Measurements from ENCODE around the gene ST3GAL3.
A peak's percentile ranks its signal among the peaks of the same experiment; 100 is the strongest.
"Not testable (repeated sequence)": the region's sequence is repeated elsewhere in the genome, so short reads cannot be mapped to it uniquely, and the experiment has no call there.

Gene ST3GAL3

GRCh38 chr1:43757343-43758053 lies 50.2 kb downstream of the ST3GAL3 start:
- no peak for DNase-seq (ENCODE audit: low read depth)

DNA sequence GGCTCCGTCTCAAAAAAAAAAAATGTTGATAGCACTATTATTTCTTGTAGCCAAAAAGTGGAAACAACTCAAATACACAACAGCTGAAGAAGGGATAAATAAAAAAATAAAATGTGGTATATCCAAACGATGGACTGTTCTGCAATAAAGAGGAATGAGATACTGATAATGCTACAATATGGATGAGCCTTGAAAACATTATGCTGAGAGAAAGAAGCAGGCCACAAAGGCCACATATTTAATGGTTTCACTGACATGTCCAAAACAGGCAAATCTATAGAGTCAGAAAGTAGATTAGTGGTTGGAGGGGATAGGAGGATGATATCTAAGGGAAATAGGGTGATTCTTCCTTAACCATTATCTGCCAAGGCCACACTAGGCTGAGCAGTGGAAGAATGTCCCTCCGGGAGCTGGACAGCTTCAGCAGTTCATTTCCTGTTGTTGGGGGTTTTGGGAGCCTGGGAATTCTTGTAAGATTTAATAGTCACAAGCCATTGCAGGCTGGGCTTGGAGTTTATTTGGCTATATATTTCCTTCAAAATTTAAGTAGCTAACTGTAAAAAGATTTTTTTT lies 53.5 kb downstream of the ST3GAL3 start:
- DNase-seq (ENCODE audit: low read depth): no peak

DNA sequence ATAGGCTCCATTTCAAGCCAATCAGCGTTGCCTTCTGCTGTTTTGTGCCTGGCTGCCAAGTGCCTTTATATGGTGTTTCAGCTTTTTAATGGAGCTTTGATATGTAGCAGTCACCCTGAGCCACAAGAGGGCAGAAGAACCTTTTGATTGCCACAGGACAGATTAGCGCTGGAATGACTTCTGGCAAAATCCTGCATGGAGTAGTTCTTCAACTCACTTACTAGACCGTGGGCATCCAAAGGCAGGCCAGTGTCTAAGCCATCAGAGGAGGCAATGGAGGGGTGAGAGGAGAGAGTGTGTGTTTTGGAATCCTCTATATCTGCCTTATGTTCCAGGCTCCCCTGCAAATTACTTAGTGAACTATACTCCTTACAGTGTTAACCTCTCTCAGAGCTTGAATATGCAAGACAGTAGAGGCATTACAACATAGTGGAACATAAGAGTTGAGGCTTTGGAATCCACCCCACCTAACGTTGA lies 56.2 kb downstream of the ST3GAL3 start:
- DNase-seq (ENCODE audit: low read depth): peak; percentile 32

DNA sequence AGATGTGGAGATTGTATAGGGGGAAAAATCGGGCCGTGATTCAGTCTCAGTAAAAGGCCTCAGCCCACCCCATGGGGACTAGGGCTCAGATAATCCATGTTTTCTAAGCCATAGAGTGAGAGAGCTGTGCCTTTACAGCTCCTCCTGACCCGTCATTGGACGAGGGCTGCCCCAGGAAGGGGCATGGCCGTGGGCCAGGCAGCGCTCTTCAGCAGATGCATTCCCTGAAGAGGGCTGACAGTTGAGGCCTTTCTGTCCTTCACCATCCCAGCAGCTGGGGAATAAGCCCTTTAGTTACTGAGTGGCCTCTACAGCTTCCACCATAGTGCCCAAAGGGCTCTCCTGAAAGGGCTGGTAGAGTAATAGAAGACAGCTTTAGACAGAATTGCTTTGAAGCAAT lies 57.2 kb downstream of the ST3GAL3 start:
- DNase-seq (ENCODE audit: low read depth): no peak

GRCh38 chr1:43766086-43766784 lies 58.9 kb downstream of the ST3GAL3 start:
- DNase-seq (ENCODE audit: low read depth): no peak

GRCh38 chr1:43766818-43767525 lies 59.6 kb downstream of the ST3GAL3 start:
- DNase-seq (ENCODE audit: low read depth): no peak

- no peak for DNase-seq (ENCODE audit: low read depth)
These were observed 60.8 kb downstream of the ST3GAL3 start for GRCh38 chr1:43768168-43768567.

DNA sequence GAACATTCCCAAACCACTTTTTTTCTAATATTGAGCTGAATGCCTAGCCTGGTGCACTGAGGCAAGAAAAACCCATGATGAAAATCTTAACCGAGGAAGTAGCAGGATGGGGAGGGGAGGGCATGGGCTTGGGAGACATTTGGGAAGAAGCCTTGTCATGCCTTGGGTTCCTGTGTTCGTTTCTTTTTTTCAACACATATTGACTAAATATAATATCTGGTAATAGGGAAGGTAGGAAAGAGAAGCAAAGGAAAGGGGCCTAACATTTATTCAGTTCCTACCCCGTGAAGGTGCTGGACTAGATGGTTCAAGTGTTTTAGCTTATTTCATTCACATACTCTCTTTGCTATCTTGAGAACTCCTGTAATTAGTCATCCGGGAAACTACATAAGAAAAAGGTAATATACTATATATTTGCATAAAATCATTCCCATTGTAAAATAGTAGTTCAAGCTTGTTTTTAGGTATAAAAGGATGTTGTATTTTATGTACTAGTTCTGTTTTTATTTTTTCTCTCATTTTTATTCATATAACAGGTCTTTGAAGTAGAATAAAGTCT lies 62.1 kb downstream of the ST3GAL3 start:
- DNase-seq (ENCODE audit: low read depth): no peak

GRCh38 chr1:43770111-43770510 lies 62.8 kb downstream of the ST3GAL3 start:
- DNase-seq (ENCODE audit: low read depth): no peak

DNA sequence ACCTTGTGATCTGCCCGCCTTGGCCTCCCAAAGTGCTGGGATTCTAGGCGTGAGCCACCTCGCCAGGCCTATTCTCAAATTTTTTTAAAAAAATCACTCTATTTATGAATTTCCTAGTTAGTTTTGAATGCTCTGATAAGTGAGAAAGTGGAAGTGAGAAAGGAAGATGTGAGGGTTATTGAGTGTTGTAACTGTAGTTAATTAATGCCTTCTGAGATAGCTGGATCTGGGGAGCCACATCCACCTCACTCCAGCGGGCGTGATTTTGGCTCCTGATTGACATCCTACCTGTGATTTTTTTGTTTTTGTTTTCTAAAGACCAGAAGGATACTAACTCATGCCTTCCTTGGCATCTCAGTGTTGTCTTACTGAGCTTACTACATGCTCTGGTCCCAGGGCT lies 65.6 kb downstream of the ST3GAL3 start:
- DNase-seq (ENCODE audit: low read depth): no peak

- no peak for DNase-seq (ENCODE audit: low read depth)
These were observed 66.5 kb downstream of the ST3GAL3 start for GRCh38 chr1:43773821-43774220.

DNA sequence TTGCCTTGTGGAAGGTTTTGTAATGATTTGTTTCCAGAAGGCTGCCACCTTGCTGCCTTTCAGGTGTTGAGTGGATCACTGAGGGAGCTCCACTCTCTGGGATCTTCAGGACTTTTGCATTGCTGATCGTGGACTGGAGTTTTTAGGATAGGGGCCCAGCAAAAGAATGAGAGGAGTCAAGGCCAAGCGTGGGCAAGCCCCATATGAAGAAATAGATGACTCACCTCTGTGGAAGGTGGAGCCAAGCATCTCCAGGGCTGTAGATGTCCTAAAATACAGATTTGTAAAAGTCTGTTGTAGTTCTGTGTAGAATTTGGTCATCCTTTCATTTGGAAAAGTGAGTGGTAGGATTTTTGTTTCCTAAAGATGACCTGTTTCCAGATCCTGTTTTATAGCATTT lies 67.0 kb downstream of the ST3GAL3 start:
- DNase-seq (ENCODE audit: low read depth): no peak

- no peak for DNase-seq (ENCODE audit: low read depth)
These were observed 68.9 kb downstream of the ST3GAL3 start for GRCh38 chr1:43776043-43776761.

- DNase-seq (ENCODE audit: low read depth): not testable (repeated sequence)
These were observed 70.6 kb downstream of the ST3GAL3 start for GRCh38 chr1:43777916-43778315.

DNA sequence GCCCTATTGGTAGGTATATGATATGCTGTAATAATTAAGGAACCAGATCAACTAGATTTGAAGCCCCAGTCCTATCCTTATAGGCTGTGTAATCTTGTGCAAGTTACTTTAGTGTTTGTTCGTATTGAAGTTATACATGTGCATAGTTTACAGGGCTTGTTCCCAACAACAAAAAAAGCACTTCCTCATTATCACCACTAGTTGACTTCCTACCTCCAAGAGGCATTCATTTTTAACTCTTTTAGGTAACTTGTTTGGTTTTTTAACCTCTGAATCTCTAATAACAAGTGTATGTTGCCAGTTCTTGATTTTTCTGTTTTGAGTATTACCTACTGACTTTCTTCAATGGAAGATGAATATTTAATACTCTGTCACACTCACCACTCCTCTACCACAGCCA lies 71.9 kb downstream of the ST3GAL3 start:
- no peak for DNase-seq (ENCODE audit: low read depth)

DNA sequence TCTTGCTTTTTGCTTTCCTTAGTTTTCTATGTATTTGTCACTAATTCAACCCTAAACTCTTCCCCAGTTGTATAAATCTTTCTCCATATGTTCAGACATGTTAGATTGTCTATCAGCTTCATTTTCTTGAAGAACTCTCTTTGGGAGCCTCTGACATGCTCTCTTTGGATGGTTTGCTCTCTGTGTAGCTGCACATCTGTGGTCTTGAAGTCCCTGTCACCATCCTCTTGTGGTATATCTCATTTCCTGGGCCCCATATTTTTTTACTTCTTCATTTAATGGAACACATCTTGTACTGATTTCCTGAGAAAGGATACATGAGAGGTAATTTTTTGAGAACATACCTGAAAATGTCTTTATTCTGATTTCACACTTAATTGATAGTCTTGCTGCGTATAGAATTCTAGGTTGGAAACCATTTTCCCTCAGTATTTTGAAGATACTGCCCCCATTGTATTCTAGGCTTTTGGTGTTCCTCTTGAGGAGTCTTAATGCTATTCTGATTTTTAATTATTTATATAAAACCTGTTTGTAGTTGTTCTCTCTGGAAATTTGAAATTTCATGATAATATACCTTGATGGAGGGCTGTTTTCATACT lies 72.6 kb downstream of the ST3GAL3 start:
- no peak for DNase-seq (ENCODE audit: low read depth)

DNA sequence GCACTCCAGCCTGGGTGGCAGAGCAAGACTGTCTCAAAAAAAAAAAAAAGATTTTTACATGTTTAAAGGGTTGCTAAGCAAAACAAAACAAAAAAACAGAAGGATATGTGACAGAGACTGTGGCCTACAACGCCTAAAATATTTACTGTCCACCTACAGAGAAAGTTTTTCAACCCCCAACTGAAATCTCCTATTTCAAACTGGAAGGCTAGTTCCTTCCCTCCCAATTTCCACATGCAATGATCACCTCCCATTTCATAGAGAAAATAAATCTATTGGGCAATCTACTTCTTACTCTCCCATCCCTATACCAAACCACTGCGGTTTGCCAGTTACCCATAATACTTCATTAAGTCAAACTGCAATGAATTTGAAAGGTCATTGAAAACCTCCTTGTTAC lies 74.2 kb downstream of the ST3GAL3 start:
- DNase-seq (ENCODE audit: low read depth): no peak

DNA sequence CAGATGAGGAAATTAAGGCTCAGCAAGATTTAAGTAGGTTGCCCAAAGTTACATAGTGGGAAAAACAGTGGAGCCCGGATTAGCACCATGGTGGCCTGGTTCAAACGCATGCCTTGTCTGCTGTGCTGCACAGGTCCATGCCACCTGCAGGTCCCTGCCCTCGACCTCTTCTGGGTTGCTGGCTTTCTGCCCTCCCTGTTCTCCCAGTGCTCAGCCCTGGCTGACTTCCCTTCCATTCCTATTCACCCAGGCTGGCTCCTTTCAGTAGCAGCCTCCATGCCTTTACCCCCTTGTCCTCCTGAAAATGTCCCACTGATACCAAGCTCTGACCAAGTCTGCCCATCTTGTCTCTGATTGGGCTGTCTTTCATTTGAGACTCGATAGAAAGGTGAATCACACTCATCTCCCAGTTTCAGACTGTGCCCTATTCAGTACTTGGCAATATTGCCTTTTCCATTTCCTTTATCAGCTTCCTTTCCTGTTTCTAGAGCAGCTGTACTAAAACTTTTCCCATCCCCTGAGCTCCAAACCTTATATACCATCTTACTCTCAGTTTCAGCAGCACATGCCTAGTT lies 75.8 kb downstream of the ST3GAL3 start:
- DNase-seq (ENCODE audit: low read depth): no peak

- no peak for DNase-seq (ENCODE audit: low read depth)
These were observed 76.4 kb downstream of the ST3GAL3 start for GRCh38 chr1:43783671-43784205.

- DNase-seq (ENCODE audit: low read depth): no peak
These were observed 79.0 kb downstream of the ST3GAL3 start for GRCh38 chr1:43786201-43786958.

Measured in activated T-cell treated with anti-CD3 and anti-CD28 coated beads for 24 hours (primary cell).